Stromal cell of bone marrow (primary cell): ENCODE data around the gene EVX2.

ENCODE experiments used
- DNase-seq: peaks from one replicate; pipeline ENCODE4 v3.0.0-alpha.2; 2012; ENCODE audit warnings: low read depth

Gene EVX2

GRCh38 chr2:176082824-176083751 lies 674 bp downstream of the EVX2 start:
- DNase-seq, result no peak

GRCh38 chr2:176082525-176082823 lies 1.3 kb downstream of the EVX2 start:
- no peak for DNase-seq

- DNase-seq, result no peak
These were observed 1.8 kb downstream of the EVX2 start for GRCh38 chr2:176081837-176082524.

- no peak for DNase-seq
These were observed 2.4 kb downstream of the EVX2 start for GRCh38 chr2:176081376-176081836.

GRCh38 chr2:176080540-176081375 lies 3.0 kb downstream of the EVX2 start:
- no peak for DNase-seq

- no peak for DNase-seq
These were observed 3.8 kb downstream of the EVX2 start for GRCh38 chr2:176079831-176080539.

- DNase-seq, result no peak
These were observed 4.4 kb downstream of the EVX2 start for GRCh38 chr2:176079285-176079830.

GRCh38 chr2:176078541-176079284 lies 5.0 kb downstream of the EVX2 start:
- no peak for DNase-seq

- DNase-seq, result no peak
These were observed 7.0 kb downstream of the EVX2 start for GRCh38 chr2:176076796-176077195.

- DNase-seq, result no peak
These were observed 7.7 kb downstream of the EVX2 start for GRCh38 chr2:176076063-176076462.

GRCh38 chr2:176075481-176075880 lies 8.3 kb downstream of the EVX2 start:
- DNase-seq, result no peak

- no peak for DNase-seq
These were observed 8.8 kb downstream of the EVX2 start for GRCh38 chr2:176074919-176075425.

GRCh38 chr2:176072951-176073904 lies 10.5 kb downstream of the EVX2 start:
- DNase-seq, result no peak

GRCh38 chr2:176072292-176072669 lies 11.5 kb downstream of the EVX2 start:
- no peak for DNase-seq

- no peak for DNase-seq
These were observed 12.2 kb downstream of the EVX2 start for GRCh38 chr2:176071330-176072291.

GRCh38 chr2:176068419-176068832 lies 15.3 kb downstream of the EVX2 start:
- no peak for DNase-seq

GRCh38 chr2:176067589-176068418 lies 16.0 kb downstream of the EVX2 start:
- DNase-seq, result no peak
